Measurements from ENCODE around the gene SMIM28. TPM values are rescaled to one million over a fixed set of nuclear protein-coding genes. Genes with fewer than 3 reads are reported as not detected.

Gene SMIM28
- total and polyA plus RNA-seq, 2 donors (not counting 1 experiment from before 2014, with no cell fraction given) = not detected

Other genes starting within 250 kb of the SMIM28 start
- gene ARFGEF3, start 216.0 kb upstream of the SMIM28 start, total RNA-seq = under 0.01 TPM in 2 replicates
- 0.14 and 0.23 TPM in 2 replicates for gene ARFGEF3, start 216.0 kb upstream of the SMIM28 start, polyA plus RNA-seq
- not detected in 2 replicates for gene PBOV1, start 159.4 kb upstream of the SMIM28 start, total RNA-seq
- gene PBOV1, start 159.4 kb upstream of the SMIM28 start, polyA plus RNA-seq = not detected in 2 replicates
- 13.9 and 21.5 TPM in 2 replicates for gene HEBP2, start 26.3 kb downstream of the SMIM28 start, total RNA-seq
- gene HEBP2, start 26.3 kb downstream of the SMIM28 start, polyA plus RNA-seq = 17.2 and 30.0 TPM in 2 replicates
- 10.0 and 10.6 TPM in 2 replicates for gene NHSL1, start 121.6 kb downstream of the SMIM28 start, total RNA-seq
- gene NHSL1, start 121.6 kb downstream of the SMIM28 start, polyA plus RNA-seq = 9.5 and 19.5 TPM in 2 replicates

Data from fibroblast of lung (primary cell).